Kidney glomerular epithelial cell (primary cell): Measurements from ENCODE around the gene HS3ST5.

ENCODE experiments used
- DNase-seq: peaks from one replicate; lab custom pipeline; 2025; lab: John Stamatoyannopoulos, UW

Gene HS3ST5

DNA sequence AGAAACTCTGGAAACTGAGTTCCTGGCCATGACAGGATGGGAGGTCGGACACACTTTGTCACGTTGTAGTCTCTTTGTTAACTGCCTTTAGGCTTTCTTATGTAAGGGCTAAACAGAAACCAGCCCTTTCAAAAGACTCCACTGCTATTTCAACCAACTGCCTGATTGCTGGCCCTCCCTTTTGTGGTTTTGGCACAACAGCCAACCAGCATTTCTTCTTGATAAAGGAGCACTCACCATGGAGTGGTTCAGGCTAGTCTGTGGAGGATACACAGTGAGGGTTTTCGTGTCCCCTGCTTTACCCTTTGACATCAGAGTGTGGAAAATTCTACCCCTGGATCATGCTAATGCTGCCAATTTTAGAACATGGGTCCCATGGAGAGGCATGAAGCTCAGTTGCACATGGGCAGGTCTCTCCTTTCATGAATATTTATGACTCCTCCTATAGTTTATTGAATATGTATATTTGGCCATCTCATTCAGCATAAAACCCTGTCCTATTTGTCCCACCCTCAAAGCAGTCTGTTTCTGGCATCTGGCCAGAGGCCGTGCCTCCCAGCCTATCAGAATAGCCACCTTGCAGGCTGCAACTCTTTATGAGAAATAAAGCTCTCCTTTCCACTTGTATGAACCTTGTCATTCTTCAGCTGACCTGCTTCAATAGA, 148.3 kb downstream of the HS3ST5 start:
- no peak for DNase-seq

DNA sequence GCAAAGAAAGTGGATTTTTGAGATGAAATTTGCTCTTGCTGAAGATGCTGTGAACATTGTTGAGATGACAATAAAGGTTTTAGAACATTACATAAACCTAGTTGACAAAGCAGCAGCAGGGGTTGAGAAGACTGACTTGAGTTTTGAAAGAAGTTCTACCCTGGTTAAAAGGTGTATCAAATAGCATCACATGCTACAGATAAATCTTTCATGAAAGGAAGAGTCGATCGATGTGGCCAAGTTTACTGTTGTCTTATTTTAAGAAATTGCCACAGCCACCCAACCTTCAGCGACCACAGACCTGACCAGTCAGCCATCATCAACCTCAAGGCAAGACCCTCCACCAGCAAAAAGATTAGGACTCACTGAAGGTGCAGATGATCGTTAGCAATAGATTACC, 155.3 kb downstream of the HS3ST5 start:
- no peak for DNase-seq

DNA sequence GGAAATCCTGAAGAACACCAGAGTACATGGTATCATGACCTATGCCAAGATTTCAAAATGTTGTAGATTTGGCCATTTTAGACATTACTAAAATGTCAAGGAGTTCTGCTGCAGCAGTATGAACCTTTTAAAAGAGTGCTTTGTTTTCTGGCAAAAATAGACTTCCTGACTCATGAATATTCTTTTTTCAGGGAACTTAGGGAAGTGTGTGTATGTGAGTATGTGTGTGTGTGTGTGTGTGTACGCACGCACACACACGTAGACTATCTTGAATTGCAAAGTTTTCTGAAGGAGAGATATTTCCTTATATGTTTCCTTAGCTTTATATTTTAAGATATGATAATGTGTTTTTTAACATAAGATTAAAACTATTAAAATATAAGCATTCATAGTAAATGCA, 161.2 kb downstream of the HS3ST5 start:
- no peak for DNase-seq

DNA sequence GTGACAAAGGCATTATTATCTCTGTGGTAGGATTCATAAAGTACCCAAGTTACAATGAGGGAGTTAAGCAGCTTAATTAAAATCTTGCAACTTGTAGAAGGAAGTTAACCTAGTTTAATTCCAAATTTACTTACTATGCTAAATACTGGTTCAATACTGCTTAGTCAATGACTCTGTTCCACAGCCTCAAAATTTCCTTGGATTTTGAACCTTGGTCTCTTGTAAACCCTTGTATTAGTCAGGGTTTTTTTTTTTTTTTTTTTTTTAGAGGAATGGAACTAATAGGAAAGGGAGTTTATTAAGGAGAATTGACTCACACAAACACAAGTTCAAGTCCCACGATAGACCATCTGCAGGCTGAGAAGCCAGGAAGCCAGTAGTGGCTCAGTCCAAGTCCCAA, 163.4 kb downstream of the HS3ST5 start:
- no peak for DNase-seq

DNA sequence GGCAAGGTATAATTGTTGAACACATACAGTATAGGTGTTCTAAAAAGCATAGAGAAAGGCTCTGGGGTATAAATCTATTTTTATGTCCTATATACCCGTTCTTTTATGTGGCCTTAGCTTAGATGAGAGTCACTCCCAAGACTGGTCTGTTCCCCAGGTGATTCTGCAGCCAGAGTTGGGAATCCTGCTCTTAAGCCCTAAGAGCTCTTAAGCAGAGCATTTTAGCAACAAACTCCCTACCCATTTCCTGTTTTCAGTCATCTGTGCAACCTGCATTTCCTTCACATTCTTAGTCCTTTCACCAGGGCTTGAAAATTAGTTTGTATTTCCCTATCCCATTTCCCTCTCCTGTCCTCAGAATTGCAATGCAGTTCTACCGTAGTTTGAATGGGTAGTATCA, 166.1 kb downstream of the HS3ST5 start:
- no peak for DNase-seq

DNA sequence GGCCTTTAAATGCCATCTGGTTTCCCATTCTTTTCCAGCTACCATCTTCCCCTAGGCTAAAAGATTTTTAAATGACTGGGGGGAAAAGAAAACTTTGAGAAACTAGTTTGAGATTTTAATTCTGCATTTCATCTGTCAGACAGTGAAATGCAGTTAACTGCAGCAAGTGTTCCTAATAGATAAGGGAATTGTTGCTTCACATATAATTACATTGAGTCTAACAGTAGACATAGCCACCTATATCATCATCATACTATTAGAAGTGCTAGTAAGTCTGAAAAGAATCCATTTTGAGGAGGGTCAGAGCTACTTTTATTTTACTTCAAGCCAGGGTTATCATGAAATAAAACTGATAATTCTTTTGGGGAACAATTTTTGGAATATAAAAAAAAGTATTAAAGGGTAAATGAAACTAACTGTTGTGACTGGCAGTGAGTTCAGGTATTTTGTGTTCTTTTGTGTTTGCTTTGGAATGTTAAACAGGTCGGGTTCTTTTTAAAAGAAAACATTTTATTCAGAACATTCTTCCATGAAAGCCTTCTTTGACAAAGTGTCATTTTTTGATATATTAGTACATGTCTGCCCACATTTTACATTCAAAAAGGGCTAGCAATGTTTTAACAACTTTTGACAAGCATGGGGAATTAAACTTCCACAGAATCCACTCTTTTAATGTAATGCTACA, 170.1 kb downstream of the HS3ST5 start:
- no peak for DNase-seq

DNA sequence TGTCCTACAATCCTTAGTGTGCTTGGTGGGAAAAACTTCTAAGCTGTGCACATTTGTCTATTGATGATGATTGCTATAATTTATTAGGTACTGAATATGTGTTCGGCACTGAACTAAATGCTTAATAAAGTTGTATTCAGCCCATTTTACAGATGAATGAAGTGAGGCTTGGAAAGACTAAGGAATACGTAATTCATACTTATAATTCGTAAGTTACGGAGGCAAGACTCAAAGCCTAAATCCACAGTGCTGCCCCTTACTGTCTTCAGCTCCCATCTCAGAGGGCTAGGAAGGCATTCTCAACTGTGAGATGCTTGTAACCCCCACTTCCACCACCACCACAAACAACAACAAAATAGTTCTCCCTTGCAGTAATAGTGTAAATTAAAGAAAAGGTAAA, 171.3 kb downstream of the HS3ST5 start:
- DNase-seq = no peak

DNA sequence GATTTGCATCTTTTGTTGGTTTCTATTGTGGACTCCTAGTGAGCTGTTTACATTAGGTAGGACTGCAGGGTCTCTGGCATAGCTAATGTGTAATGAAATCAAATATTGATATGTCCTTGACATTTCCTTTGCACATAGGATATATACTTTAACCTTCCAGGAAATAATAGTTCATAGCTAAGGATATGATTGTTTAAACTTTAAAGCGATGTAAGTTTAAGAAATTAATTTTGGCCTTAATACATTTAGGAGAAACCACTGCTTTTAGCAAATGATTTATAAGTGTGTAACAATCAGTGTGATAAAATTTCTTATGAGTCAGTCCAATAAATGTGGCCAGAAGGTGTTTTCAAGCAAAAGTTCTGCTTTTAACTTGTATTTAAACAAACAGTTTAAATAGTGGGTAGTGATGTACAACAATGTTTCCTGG, 171.8 kb downstream of the HS3ST5 start:
- no peak for DNase-seq

DNA sequence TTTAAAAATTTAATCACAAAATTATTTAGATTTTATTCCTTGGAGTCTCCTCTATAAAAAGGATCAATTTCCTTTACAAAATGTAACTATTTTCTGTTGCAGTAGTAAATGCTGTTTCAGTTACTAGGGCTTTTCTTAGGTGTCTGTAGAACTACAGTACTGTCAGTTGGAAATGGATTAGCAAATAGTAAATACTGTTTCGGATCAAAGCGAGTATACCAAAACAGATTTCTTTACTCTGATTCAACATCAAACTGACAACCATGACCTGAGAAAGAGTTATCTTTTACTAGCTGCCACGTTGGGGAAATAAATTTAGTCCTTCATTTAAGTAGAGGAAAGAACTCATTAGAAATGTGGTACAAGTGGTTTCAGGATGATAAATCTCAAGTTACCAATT, 172.5 kb downstream of the HS3ST5 start:
- no peak for DNase-seq

DNA sequence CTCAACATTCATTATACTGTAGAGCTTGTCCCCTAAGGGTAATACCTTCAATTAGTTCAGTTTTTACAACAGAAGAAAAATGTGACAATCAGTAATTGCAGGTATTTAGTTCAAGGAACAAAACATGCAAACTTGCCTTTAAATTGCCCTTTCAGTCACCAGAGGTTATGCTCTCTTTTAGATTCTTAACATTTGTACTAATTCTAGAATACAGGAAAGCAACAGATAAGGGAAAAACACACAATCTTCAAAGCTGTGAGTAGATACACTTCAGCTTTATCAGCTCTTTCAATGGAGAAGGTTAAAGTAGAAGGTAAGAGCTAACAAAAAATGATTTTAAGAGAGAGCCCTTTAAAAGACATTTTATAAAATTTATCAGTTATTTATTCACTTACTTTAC, 173.1 kb downstream of the HS3ST5 start:
- no peak for DNase-seq

DNA sequence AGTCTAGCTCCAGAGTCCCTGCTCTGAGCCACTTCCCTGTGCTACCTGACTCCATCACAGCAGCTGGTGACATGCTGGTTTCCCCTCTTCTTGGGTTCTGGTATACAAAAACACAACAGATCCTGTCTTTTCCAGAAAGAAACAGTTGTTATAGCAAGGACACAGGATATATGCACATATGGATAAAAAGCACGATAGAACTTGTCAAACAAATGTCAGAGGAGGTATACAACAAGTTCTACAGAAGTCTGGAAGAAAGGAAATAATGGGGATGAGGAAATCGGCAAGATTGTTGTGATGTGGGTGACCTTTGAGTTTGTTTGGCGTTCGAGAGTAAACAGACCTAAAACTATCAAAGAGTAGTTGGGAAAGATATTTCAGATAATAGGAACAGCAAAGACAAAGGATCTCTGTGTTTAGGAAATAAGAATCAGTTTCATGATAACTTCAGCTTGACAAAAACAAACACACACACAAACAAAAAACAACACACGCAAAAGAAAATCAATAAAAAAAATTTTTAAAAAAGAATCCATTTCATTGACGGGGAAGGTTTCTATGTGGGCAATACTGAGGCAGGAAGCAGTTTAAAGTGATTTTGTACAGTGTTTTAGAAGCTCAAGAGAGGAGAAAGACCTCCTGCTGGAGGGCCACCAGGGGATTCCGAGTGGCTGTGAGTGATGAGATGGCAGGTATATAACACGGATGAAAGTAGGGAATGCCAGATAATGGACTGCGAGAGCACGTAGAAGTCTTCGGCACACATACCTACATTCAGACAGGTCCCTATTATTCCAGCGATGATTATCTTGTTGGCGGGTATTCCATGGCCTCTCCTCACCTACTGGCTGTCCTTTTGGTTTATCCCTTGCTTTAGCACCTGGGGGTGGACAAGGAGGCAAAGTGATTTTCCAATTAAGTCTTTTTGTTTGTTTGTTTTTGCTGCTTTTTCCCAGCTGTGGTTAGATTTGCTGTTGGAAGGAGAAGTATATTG, 174.9 kb downstream of the HS3ST5 start:
- no peak for DNase-seq

DNA sequence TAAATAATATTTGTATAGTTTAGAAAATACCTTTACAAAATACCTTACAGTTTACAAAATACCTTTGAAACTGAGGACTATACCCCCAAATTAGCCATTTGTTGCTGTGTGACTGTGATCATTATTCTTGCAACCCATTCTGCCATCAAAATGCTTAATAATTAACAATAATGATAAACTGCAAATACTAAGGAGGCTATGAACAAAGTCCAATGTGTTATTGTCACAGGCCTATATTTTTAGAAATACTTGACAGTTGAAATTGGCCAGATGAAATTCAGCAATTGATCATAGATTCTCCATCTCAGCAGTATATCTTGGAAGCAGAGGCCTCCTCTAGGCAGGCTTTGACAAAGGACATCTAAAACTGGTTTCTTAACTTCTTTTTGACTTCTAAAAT, 178.6 kb downstream of the HS3ST5 start:
- no peak for DNase-seq

DNA sequence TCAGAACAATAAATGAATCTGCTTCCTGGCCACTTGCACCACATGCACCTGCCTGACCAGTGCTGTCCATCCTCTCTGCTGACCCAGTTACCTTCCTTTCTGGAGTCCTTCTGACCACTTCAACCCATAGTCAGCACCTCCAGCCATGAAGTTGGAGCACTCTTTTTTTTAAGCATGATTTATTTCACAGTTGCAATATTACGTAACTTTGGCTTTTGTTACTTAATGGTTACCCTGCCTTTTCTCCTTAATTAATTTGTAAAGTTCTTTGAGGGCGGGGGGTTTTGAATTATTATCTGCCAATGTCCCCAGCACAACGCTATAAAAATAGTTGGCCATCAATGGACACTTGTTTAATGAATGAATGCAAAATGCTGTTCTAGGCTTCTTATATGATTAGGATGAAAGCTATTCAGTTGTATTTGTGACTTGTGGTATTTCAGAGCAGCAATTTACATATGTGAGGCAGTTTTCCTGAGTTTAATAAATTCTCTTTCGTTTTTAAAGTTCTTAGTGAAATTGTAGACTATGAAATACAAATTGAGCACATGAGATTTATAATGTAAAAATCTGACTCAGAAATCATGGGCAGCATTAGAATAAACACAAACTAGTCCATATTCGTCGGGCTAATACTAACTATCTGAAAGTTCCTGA, 180.0 kb downstream of the HS3ST5 start:
- no peak for DNase-seq

DNA sequence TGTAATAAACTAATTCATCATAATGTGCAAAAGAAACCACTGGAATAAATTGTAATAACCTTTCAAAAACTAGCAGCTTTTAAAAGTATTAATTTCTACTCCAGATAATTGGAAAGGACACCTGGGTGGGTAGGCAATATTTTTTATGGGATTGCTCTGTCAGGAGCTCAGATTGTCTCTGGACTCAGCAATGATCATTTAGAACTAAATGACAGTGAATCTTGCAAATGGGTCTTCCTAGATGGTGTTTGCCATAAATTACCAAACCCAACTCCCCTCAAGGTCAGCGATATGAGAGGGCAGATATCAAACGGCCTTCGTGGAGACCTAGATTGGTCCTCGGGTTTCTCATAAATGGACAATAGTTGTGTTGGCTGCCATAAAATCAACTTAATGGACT, 181.9 kb downstream of the HS3ST5 start:
- no peak for DNase-seq

DNA sequence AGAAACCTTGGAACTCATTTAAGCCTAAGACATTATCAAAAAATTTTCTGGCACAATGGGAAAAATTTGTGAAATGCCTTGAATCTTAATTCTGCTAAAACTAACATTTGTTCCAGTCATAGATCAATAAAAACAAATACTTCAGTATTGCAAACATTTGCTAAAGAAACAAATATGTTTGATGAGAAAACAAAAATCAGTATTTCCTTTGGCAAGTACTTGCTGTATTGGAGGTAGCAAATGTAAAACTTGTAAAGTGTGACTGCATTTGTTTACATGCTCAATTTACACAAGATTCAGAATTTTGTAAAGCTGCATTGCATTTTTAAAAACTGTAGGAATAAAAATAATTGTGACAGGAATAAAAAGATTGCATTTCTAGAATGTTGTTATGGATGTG, 183.1 kb downstream of the HS3ST5 start:
- DNase-seq = no peak

DNA sequence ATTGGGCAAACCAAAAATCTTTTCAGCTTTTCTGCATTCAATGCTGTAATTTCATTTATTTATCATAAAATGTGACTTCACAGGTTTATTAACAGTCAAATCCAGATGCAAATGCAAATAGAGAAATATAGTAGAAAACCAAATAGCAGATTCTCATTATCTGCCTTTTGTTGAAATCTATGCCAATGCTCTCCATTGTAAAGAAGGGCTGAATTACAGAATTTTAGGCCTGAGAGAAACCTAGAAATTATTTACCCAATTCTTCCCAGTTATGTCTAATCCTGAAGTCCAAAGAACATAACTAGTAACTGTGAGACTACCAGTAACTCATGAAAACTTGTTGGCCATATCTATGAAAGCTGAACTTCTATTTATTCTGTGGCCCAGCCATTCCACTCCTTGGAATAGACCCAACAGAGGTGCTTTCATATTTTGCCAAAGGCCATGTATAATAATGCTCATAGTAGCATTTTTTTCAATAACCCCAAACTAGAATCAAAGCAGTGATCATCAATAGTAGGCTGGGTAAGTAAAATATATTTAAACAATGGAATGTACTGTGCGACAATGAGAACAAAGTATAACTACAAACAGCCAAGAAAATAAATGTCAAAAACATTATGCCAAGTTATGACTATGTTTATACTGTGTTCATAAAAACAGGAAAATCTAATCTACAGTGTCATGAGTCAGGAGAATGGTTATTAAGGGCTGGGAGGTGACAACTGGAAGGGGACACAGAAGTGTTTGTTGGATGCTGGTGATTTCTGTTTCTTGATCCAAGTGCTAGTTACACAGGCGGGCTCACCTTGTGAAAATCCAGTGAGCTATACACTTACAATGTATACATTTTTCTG, 183.8 kb downstream of the HS3ST5 start:
- no peak for DNase-seq

DNA sequence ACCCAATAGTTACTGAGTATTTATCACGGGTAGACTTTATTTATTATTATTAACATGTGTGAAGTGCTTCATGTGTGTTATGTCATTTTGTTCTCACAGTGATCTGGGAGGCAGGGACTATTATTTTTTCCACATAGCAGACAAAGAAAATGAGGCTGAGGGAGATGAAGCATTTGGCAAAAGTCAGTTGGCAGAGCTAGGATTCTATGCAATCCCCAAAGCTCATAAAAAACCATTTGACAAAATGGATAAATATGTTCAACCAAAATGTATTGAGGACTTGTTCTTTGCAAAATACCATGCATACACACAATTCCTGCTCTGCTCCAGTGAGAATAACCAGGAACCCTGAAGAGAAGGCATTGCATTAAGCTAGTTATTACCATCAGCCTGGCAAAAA, 184.4 kb downstream of the HS3ST5 start:
- DNase-seq = no peak

DNA sequence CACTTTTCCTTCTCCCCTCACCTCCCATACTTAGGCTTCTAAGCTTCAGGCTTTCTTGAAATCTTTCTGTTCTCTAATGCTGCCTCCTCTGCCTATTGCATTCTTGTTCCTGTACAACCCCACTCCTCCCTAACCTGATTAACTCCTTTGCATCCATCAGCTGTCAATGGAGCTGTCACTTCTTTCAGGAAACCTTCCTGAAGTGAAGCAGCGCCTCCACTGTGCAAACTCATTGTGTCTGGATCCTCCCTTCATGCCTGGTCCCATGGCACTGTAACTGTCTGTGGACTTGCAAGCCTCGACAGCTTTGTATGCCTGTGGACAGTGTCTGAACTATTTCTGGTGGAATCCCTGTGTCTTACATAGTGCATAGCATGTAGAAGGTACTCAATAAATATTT, 185.0 kb downstream of the HS3ST5 start:
- DNase-seq = no peak

DNA sequence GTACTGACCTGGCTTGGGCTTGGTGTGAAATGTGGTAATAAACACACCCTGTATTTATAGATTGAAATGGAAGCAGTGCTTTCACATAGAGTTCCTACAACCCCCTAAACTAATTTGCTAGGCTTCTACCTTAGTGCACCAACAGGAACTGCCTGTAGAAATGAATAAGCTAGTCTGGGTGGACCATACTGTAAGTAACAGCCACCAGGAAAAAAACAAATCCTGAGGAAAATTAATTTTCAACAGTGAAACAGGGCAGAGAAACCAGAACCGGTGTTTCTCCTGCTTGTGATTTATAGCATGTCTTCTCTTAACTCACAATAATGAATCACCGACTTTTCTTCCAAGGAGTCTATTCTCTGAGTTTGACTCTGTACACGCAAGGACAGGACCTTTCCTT, 187.1 kb downstream of the HS3ST5 start:
- DNase-seq = no peak

DNA sequence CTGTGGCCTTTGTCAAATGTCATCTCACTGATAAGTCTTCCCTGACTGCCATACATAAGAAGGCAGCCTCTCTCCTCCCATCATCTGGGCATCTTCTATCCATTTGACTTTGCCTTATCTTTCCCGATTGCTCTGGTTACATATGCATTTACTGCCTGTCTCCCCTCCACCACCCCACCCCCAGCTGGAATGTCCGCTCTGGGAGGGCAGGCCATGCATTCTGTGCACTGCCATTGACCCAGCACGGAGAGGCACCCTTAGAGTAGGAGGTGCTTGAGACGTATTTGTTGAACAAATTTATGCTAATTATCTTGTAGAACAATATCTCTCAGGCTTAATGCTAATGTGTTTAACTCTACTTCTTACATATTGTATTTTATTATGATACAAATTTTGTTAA, 188.0 kb downstream of the HS3ST5 start:
- no peak for DNase-seq

DNA sequence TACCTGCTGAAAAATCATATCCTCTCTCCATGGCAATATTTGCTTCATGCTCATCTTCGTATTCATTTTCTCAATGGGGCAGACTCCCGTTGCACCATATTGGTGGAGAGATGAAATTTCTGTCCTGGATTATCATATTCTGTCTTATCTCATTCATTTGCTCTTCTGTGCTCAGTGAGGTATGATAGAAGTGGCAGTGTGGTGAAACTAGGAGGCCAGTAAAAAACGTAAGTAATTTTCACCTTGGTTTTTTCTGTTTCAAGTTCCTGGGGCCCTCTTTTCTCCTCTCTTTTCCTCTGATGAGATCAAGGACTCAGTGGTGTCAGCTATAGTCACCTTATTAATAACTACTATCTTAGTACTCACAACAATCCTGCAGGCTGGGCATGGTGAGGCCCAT, 189.4 kb downstream of the HS3ST5 start:
- DNase-seq = no peak
